Tibial nerve (tissue), 4 donors: ENCODE measurements around the gene TMCO5A. TPM values are rescaled to one million over a fixed set of nuclear protein-coding genes. Genes with fewer than 3 reads are reported as not detected.
"Not testable (repeated sequence)": the region's sequence is repeated elsewhere in the genome, so short reads cannot be mapped to it uniquely, and the experiment has no call there.

Experiments
- DNase-seq, 2 donors: peaks; one replicate each; pipeline ENCODE4 v3.0.0-alpha.2; 2019; ENCODE audit warnings: low spot score in 2 of 2
- H3K27ac ChIP-seq, 4 donors: fragments of 200-600 bp; sonication (generic) in 3 of 4; one replicate each; pipeline ENCODE4 v1.5.1; 2017 to 2019; ENCODE audit warnings: mild to moderate bottlenecking in 1 of 4
- H3K27me3 ChIP-seq, 2 donors: fragments of 200-600 bp; sonication (generic) in 1 of 2; one replicate each; pipeline versions ENCODE4 v1.5.1 to v1.6.0; 2017 to 2019
- H3K36me3 ChIP-seq, 3 donors: fragments of 200-600 bp; sonication (generic); one replicate each; pipeline ENCODE4 v1.5.1; 2018 to 2019
- H3K4me1 ChIP-seq, 4 donors: fragments of 200-600 bp; sonication (generic) in 3 of 4; one replicate each; pipeline ENCODE4 v1.5.1; 2017 to 2019
- H3K4me3 ChIP-seq, 4 donors: fragments of 200-600 bp; sonication (generic) in 3 of 4; one replicate each; pipeline ENCODE4 v1.5.1; 2017 to 2019; ENCODE audit warnings: mild to moderate bottlenecking in 1 of 4, moderate library complexity in 1 of 4
- H3K9me3 ChIP-seq, 4 donors: fragments of 200-600 bp; sonication (generic) in 3 of 4; one replicate each; pipeline ENCODE4 v1.5.1; 2017 to 2019
- EP300 ChIP-seq, 2 donors: sonication (generic); formaldehyde crosslinking; IDR thresholded peaks; one replicate each; pipeline ENCODE4 v1.6.1; 2017; ENCODE audit warnings: antibody characterized with exemption in 2 of 2, mild to moderate bottlenecking in 1 of 2
- POLR2A ChIP-seq, 2 donors: fragments of 450-650 bp; IDR thresholded peaks; one replicate each; pipeline ENCODE4 v1.6.1; 2017; ENCODE audit warnings: antibody characterized with exemption in 2 of 2, mild to moderate bottlenecking in 2 of 2, moderate library complexity in 2 of 2
- WGBS, 2 donors: methylation state at CpG; one replicate each; pipeline ENCODE4 v1.1.5; 2018; 5-methylcytosine and 5-hydroxymethylcytosine counted together
- total RNA-seq, 4 donors: library from RNA; depleted of rRNA; stranded (reverse); fragments of >200 nt; gene quantifications; one replicate each; pipeline ENCODE4 v1.1.0, GENCODE V29; 2016
- TF ChIP-seq, protein P1 (sequence below), 5 experiments: fragments of 200-600 bp in 3 of 5; fragments of 450-650 bp in 2 of 5; sonication (generic) in 3 of 5; IDR thresholded peaks; one replicate each; pipeline ENCODE4 v1.5.1; 2016 to 2019; ENCODE audit warnings: antibody characterized with exemption in 5 of 5, mild to moderate bottlenecking in 3 of 5, moderate library complexity in 2 of 5

The TMCO5A gene
- total RNA-seq, 4 donors from 2014 or later: not detected

GRCh38 chr15:37951999-37952398, 17.6 kb downstream of the TMCO5A start:
- WGBS, 2 donors: 74 to 86% methylated on average over 4 of the region's 4 CpGs
- H3K36me3 ChIP-seq: no peaks in the 10 kb centered on the region
- no peak overlapping the region for H3K27ac ChIP-seq
- H3K27me3 ChIP-seq: no peaks in the 10 kb centered on the region
- DNase-seq: no peak
- H3K9me3 ChIP-seq: no peaks in the 10 kb centered on the region
- H3K4me3 ChIP-seq: no peak overlapping the region
- no peaks in the 10 kb centered on the region for H3K4me1 ChIP-seq
- TF ChIP-seq POLR2A (IDR thresholded peaks at IDR 0.05) (no peak), EP300 (IDR thresholded peaks at IDR 0.05) (no peak)
- TF ChIP-seq, protein P1, sequence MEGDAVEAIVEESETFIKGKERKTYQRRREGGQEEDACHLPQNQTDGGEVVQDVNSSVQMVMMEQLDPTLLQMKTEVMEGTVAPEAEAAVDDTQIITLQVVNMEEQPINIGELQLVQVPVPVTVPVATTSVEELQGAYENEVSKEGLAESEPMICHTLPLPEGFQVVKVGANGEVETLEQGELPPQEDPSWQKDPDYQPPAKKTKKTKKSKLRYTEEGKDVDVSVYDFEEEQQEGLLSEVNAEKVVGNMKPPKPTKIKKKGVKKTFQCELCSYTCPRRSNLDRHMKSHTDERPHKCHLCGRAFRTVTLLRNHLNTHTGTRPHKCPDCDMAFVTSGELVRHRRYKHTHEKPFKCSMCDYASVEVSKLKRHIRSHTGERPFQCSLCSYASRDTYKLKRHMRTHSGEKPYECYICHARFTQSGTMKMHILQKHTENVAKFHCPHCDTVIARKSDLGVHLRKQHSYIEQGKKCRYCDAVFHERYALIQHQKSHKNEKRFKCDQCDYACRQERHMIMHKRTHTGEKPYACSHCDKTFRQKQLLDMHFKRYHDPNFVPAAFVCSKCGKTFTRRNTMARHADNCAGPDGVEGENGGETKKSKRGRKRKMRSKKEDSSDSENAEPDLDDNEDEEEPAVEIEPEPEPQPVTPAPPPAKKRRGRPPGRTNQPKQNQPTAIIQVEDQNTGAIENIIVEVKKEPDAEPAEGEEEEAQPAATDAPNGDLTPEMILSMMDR (IDR thresholded peaks at IDR 0.05): no peak

- H3K4me1 ChIP-seq, DNase-seq, H3K36me3 ChIP-seq, H3K27ac ChIP-seq, H3K9me3 ChIP-seq, H3K27me3 ChIP-seq, H3K4me3 ChIP-seq: not testable (repeated sequence)
- WGBS, 2 donors: 71 to 81% methylated on average over 1 of the region's 1 CpG
Measured at GRCh38 chr15:37960742-37961141, 26.3 kb downstream of the TMCO5A start.

DNA sequence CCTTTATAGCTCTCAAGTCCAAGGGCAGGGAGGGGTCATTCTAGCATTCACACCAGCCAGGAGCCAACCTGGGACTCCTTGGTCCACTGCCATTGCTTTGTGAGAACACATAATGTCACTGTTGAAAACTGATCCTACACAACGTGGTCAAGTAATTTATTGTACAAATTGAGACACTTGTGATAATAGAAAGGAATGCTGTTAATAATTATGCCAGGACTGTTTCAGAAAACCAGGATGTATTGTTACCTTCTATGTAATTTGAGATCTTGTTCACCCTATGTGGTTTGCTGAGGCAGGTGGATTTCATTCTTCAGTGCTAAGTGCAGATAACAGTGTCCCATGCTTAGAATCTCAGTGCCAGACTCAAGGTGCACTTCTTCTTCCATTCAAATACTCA, 33.3 kb downstream of the TMCO5A start:
- Histone ChIP-seq H3K27ac (no peak overlapping the region), H3K36me3 (no peaks in the 10 kb centered on the region), H3K4me1 (no peaks in the 10 kb centered on the region), H3K4me3 (no peak overlapping the region), H3K9me3 (no peaks in the 10 kb centered on the region), H3K27me3 (no peaks in the 10 kb centered on the region)
- DNase-seq: no peak
- WGBS, 2 donors: 36 to 71% methylated on average over 1 of the region's 1 CpG
- TF ChIP-seq POLR2A (IDR thresholded peaks at IDR 0.05): no peak
- no peak for TF ChIP-seq EP300 (IDR thresholded peaks at IDR 0.05)
- TF ChIP-seq, protein P1 (IDR thresholded peaks at IDR 0.05): no peak

- Histone ChIP-seq H3K9me3 (no peaks in the 10 kb centered on the region), H3K27ac (no peak overlapping the region), H3K4me3 (no peak overlapping the region), H3K27me3 (no peaks in the 10 kb centered on the region), H3K4me1 (no peaks in the 10 kb centered on the region), H3K36me3 (no peaks in the 10 kb centered on the region)
- TF ChIP-seq EP300 (IDR thresholded peaks at IDR 0.05): no peak
- 75 to 80% methylated on average over 2 of the region's 2 CpGs for WGBS, 2 donors
- DNase-seq: no peak
Measured at GRCh38 chr15:37973856-37974255, 39.4 kb downstream of the TMCO5A start.

DNA sequence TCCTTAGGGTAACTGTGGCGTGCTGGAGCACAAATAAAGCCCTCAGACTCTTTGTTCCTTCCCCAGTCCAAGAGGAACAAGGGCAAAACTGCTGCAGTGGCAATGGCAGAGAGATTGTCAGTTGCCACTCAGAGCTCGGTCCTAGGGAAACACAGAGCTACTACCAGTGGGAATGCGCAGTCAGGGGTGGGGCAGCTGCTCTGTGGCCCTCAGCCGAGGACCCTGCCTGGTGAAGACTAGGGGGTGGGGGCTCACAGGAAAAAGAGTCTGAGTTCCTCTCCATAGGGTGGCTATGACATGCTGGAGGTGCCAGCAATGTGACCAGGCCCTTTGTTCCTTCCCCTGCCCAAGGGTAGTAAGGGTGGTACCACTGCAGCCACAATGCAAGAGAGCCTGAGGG, 43.8 kb downstream of the TMCO5A start:
- Histone ChIP-seq H3K27ac (no peak overlapping the region), H3K4me1 (peaks cover 0 to 4% (median 0%) of the 10 kb centered on the region in 4 donors), H3K9me3 (no peaks in the 10 kb centered on the region), H3K36me3 (no peaks in the 10 kb centered on the region), H3K4me3 (no peak overlapping the region), H3K27me3 (no peaks in the 10 kb centered on the region)
- WGBS, 2 donors: 81 to 84% methylated on average over 4 of the region's 4 CpGs
- TF ChIP-seq POLR2A (IDR thresholded peaks at IDR 0.05): no peak
- TF ChIP-seq, protein P1 (IDR thresholded peaks at IDR 0.05): no peak
- TF ChIP-seq EP300 (IDR thresholded peaks at IDR 0.05): no peak
- DNase-seq: no peak

GRCh38 chr15:37979671-37980409, 45.4 kb downstream of the TMCO5A start:
- Histone ChIP-seq H3K36me3 (no peaks in the 10 kb centered on the region), H3K27ac (no peak overlapping the region), H3K4me1 (peaks cover 0 to 4% (median 0%) of the 10 kb centered on the region in 4 donors), H3K4me3 (no peak overlapping the region), H3K27me3 (no peaks in the 10 kb centered on the region), H3K9me3 (no peaks in the 10 kb centered on the region)
- DNase-seq: no peak
- TF ChIP-seq POLR2A (IDR thresholded peaks at IDR 0.05) (no peak), EP300 (IDR thresholded peaks at IDR 0.05) (no peak)
- TF ChIP-seq, protein P1 (IDR thresholded peaks at IDR 0.05): no peak
- 81% methylated on average over 9 to 11 of the region's 11 CpGs for WGBS, 2 donors
